Pancreas (tissue), 10 donors: ENCODE data around the gene AMBN. TPM values are rescaled to one million over a fixed set of nuclear protein-coding genes. Genes with fewer than 3 reads are reported as not detected.

Experiments used
- ATAC-seq, 4 donors: fragments of 200-7000 bp; cut with Tn5 transposase; one replicate each; pipeline versions ENCODE4 v1.8.0 to v1.9.1; 2020; ENCODE audit warnings: mild to moderate bottlenecking in 4 of 4, moderate library complexity in 4 of 4
- DNase-seq, 6 donors: peaks; one replicate each; pipeline ENCODE4 v3.0.0-alpha.2; 2020
- FAIRE-seq: peaks from 2 replicates; lab custom pipeline; 2012; peaks lifted over from hg19 to GRCh38; lab: Jason Lieb, UNC
- H3K27ac ChIP-seq, 4 donors: fragments of 200-600 bp; sonication (generic); 1 replicate in 3 of 4; 2 replicates in 1 of 4; pipeline versions ENCODE4 v1.5.0 to v1.8.0; 2020
- H3K27me3 ChIP-seq, 4 donors: fragments of 200-600 bp; one replicate each; pipeline ENCODE4 v1.8.0; 2021
- H3K36me3 ChIP-seq, 3 donors: fragments of 200-600 bp; sonication (generic) in 1 of 3; one replicate each; pipeline versions ENCODE4 v1.5.0 to v1.8.0; 2020 to 2021
- H3K4me1 ChIP-seq, 3 donors: fragments of 200-600 bp; one replicate each; pipeline ENCODE4 v1.8.0; 2021
- H3K4me3 ChIP-seq, 4 donors: fragments of 200-600 bp; sonication (generic) in 2 of 4; one replicate each; pipeline versions ENCODE4 v1.5.0 to v1.8.0; 2020 to 2021
- H3K9me3 ChIP-seq, 4 donors: fragments of 200-600 bp; one replicate each; pipeline ENCODE4 v1.8.0; 2021
- CTCF ChIP-seq, 4 donors: fragments of 200-600 bp; sonication (generic) in 3 of 4; IDR thresholded peaks; one replicate each; pipeline versions ENCODE4 v1.5.0 to v1.8.0; 2021; ENCODE audit warnings: antibody characterized with exemption in 4 of 4
- WGBS, 2 donors: extraction: QIAGEN DNeasy Blood & Tissue Kit; methylation state at CpG; one replicate each; pipeline ENCODE4 v1.1.7; 2013; 5-methylcytosine and 5-hydroxymethylcytosine counted together
- intact Hi-C, 3 donors: fragments of 100-400 bp; cut with DNase I; formaldehyde crosslinking; loops; one replicate each; pipeline versions ENCODE4 v1.11.1 to v1.14.2; 2022
- polyA plus RNA-seq, 2 donors: library from polyadenylated mRNA; stranded (reverse); fragments of 200-250 nt; gene quantifications; one replicate each; pipeline ENCODE4 v1.2.3, GENCODE V29; 2013
- total RNA-seq, 6 donors: library from RNA; stranded (reverse); fragmentation: NEBNext Ultra II Directional in 4 of 6; extraction: Animal tissue kit (Norgen Biotek cat#: 25700) in 4 of 6; gene quantifications; one replicate each; pipeline versions ENCODE4 v1.2.1 to v1.2.4, GENCODE V29; 2021 to 2023
- donor health status: healthy with polysubstance abuse.
- donor health status: DM: no; HTN: no; CAD: no; lungs with moderate emphysema.
- donor health status: DM: no; HTN: no; CAD: no.
- donor health status: control.
- donor health status: control.
- donor health status: Bipolar disorder and iron deficiency.
- donor health status: DM: yes; HTN: yes; CAD: no.
- donor health status: DM: no; HTN: no; CAD: no.
- donor health status: DM: no; HTN: no; CAD: no.
- donor health status: DM: yes; HTN: yes; CAD: no.

AMBN gene
- total and polyA plus RNA-seq, 8 donors: 0.05 TPM; not detected in 7

- FAIRE-seq: no peak
- H3K9me3 ChIP-seq: no peaks in the 10 kb centered on the region
- ATAC-seq: no peak
Observed at GRCh38 chr4:70559924-70560323, 32.1 kb upstream of the AMBN start.

GRCh38 chr4:70564033-70564432 lies 28.0 kb upstream of the AMBN start:
- H3K4me3 ChIP-seq: no peak overlapping the region
- peaks cover 0 to 5% (median 0%) of the 10 kb centered on the region in 4 donors for H3K27me3 ChIP-seq
- no peaks in the 10 kb centered on the region for H3K9me3 ChIP-seq
- H3K4me1 ChIP-seq: no peaks in the 10 kb centered on the region
- no peak overlapping the region for H3K27ac ChIP-seq
- intact Hi-C loops: no loop called here
- H3K36me3 ChIP-seq: no peaks in the 10 kb centered on the region
- WGBS, 2 donors: 16 to 23% methylated on average over 8 of the region's 8 CpGs
- DNase-seq: no peak
- no peak for TF ChIP-seq CTCF (IDR thresholded peaks at IDR 0.05)
- peak in 1 of 4 donors; percentile 47 for ATAC-seq
- no peak for FAIRE-seq

More at GRCh38 chr4:70559924-70560323, 32.1 kb upstream of the AMBN start:
- H3K4me3 ChIP-seq: no peak overlapping the region
- no peak overlapping the region for H3K27ac ChIP-seq
- WGBS, 2 donors: 94 to 98% methylated on average over 1 of the region's 1 CpG
- H3K27me3 ChIP-seq: peaks cover 0 to 1% (median 0%) of the 10 kb centered on the region in 4 donors
- no peak for TF ChIP-seq CTCF (IDR thresholded peaks at IDR 0.05)
- no peak for DNase-seq
- no peaks in the 10 kb centered on the region for H3K36me3 ChIP-seq
- H3K4me1 ChIP-seq: no peaks in the 10 kb centered on the region
- intact Hi-C loops: no loop called here

- Histone ChIP-seq H3K4me3 (no peak overlapping the region), H3K4me1 (no peaks in the 10 kb centered on the region), H3K36me3 (no peaks in the 10 kb centered on the region), H3K27me3 (no peaks in the 10 kb centered on the region), H3K27ac (no peak overlapping the region), H3K9me3 (no peaks in the 10 kb centered on the region)
- FAIRE-seq: no peak
- no peak for TF ChIP-seq CTCF (IDR thresholded peaks at IDR 0.05)
- intact Hi-C loops: no loop called here
- no peak for DNase-seq
- WGBS, 2 donors: 70 to 78% methylated on average over 2 of the region's 2 CpGs
- no peak for ATAC-seq
Observed at GRCh38 chr4:70570796-70571195, 21.3 kb upstream of the AMBN start.

DNA sequence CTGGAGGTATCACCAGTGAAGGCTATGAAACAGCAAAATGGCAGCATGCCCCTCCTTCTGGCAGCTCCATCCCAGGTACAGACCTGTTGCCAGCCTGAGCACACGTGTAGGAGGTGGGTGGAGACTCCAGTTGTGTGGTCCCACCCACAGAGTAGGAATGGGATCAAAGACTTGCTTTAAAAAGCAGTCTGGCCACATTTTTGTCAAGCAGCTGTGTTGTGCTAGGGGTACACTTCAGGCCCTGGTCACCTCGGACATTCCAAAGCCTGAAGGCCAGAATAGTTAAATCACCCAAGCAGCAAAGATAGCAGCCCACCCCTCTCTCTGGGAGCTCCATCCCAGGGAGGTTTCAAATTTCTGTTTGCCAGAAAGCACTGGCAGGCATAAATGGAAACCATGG lies 20.3 kb upstream of the AMBN start:
- no peak for DNase-seq
- intact Hi-C loops: no loop called here

More for the DNA sequence above, 20.3 kb upstream of the AMBN start:
- Histone ChIP-seq H3K4me1 (no peaks in the 10 kb centered on the region), H3K4me3 (no peak overlapping the region), H3K27ac (no peak overlapping the region), H3K9me3 (no peaks in the 10 kb centered on the region), H3K27me3 (no peaks in the 10 kb centered on the region), H3K36me3 (no peaks in the 10 kb centered on the region)
- FAIRE-seq (no peak), ATAC-seq (no peak)
- WGBS, 2 donors: 32 to 36% methylated on average over 2 of the region's 2 CpGs
- no peak for TF ChIP-seq CTCF (IDR thresholded peaks at IDR 0.05)
